Hematopoietic multipotent progenitor cell (in vitro differentiated cells): Measurements from ENCODE around the gene ZDHHC4. TPM values are rescaled to one million over a fixed set of nuclear protein-coding genes. Genes with fewer than 3 reads are reported as not detected.

Experiments used
- DNase-seq, 3 donors: peaks; one replicate each; pipeline ENCODE4 v3.0.0-alpha.2; 2011 to 2015; ENCODE audit warnings: low read depth in 2 of 3, low spot score in 2 of 3
- total RNA-seq: library from RNA; depleted of rRNA; stranded (reverse); fragments of >200 nt; gene quantifications from one replicate; pipeline ENCODE4 v1.2.3, GENCODE V29; 2012

ZDHHC4 gene
- total RNA-seq, 1 donor: 77.8 TPM

GRCh38 chr7:6631605-6632004 is 54.4 kb downstream of the ZDHHC4 start:
- DNase-seq: no peak

GRCh38 chr7:6634021-6634420 is 56.8 kb downstream of the ZDHHC4 start:
- no peak for DNase-seq

- peak in 2 of 3 donors; percentile 47 to 49 for DNase-seq
Observed at GRCh38 chr7:6634971-6635370, 57.7 kb downstream of the ZDHHC4 start.

- peak in 1 of 3 donors; percentile 21 for DNase-seq
Observed at GRCh38 chr7:6636741-6637543, 59.7 kb downstream of the ZDHHC4 start, which contains the start of gene ZNF316. Gene ZNF316 (plus strand): TSS chr7:6637318. CDS start chr7:6642410, 5,092 bp downstream.

GRCh38 chr7:6637544-6638229 is 60.4 kb downstream of the ZDHHC4 start:
- DNase-seq: peak in 2 of 3 donors; percentile 77 to 81

Other genes with a start within 250 kb of the ZDHHC4 start
- gene FAM220A, start 228.5 kb upstream of the ZDHHC4 start, total RNA-seq: 10.8 TPM
- 37.2 TPM for gene RAC1, start 202.9 kb upstream of the ZDHHC4 start, total RNA-seq
- 55.2 TPM for gene DAGLB, start 129.5 kb upstream of the ZDHHC4 start, total RNA-seq
- gene KDELR2, start 93.3 kb upstream of the ZDHHC4 start, total RNA-seq: 28.3 TPM
- 3.2 TPM for gene GRID2IP, start 26.0 kb upstream of the ZDHHC4 start, total RNA-seq
- 22.9 TPM for gene INTS15, start 12.6 kb downstream of the ZDHHC4 start, total RNA-seq
- 13.2 TPM for gene ZNF853, start 38.2 kb downstream of the ZDHHC4 start, total RNA-seq
- 22.1 TPM for gene ZNF316, start 59.9 kb downstream of the ZDHHC4 start, total RNA-seq
- gene ZNF12, start 129.5 kb downstream of the ZDHHC4 start, total RNA-seq: 12.4 TPM
- under 0.01 TPM for gene RSPH10B2, start 176.6 kb downstream of the ZDHHC4 start, total RNA-seq
- gene CCZ1B, start 248.8 kb downstream of the ZDHHC4 start, total RNA-seq: 15.1 TPM